NCI-H774 (cell line): ENCODE measurements around the gene MRNIP.
"Not testable (repeated sequence)": the region's sequence is repeated elsewhere in the genome, so short reads cannot be mapped to it uniquely, and the experiment has no call there.

Experiments
- DNase-seq: peaks from one replicate; lab custom pipeline; 2025; lab: John Stamatoyannopoulos, UW

Gene MRNIP

DNA sequence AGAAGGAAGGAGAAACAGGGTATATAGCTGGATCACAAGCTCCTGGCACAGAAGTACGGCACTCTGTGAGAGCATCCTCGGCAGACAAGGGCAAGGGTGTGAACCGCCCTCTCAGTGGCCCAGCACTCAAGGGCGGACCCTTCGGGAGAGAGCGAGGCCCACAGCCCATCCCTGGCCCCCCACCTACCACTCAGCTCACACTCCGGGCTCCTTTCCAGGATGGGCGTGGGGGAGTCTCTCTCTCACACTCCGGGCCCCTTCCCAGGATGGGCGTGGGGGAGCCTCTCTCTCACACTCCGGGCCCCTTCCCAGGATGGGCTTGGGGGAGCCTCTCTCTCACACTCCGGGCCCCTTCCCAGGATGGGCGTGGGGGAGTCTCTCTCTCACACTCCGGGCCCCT lies 12.9 kb upstream of the MRNIP start:
- DNase-seq: not testable (repeated sequence)

DNA sequence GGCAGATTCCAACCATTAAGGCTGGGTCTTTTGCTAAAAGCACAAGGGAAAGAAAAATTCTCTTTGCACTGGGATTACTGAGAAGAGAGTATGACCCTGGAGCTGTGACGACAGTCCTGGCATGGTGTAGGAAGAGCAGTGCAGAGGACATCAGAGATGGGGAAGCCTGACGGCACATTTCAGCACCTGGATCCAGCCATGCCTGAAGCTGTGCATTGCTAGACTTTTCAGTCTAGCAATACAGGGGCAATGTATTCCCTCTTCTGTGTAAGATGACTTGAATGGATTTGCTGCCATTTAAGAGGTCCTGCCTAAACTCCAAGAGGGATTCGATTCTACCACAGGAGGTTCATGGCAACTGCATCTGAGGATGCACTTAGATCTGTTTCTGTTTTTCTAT lies 12.3 kb upstream of the MRNIP start:
- no peak for DNase-seq

DNA sequence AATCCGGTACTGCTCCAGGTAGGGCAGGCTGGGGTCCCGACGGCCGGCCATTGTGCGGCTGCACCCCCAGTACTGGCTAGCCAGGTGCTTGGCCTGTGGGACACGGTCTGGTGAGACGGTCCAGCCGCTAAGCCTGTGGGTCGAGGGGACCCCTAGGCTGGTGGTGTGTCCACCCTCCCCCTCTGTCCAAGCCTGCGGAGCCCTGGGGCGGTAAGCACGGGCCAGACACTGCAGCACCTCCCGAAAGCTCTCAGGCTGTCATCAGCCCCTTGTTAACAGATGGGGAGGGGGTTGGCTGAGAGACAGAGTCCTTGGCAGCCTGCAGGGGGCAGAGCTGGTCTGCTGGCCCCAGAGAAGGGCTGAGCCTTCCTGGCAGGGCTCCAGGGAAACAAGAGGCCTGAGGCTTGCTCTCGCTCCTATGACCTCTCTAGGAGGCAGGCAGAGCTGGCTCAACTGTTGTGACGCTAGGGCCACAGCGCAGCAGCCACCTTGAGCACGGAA lies 11.8 kb upstream of the MRNIP start:
- no peak for DNase-seq

DNA sequence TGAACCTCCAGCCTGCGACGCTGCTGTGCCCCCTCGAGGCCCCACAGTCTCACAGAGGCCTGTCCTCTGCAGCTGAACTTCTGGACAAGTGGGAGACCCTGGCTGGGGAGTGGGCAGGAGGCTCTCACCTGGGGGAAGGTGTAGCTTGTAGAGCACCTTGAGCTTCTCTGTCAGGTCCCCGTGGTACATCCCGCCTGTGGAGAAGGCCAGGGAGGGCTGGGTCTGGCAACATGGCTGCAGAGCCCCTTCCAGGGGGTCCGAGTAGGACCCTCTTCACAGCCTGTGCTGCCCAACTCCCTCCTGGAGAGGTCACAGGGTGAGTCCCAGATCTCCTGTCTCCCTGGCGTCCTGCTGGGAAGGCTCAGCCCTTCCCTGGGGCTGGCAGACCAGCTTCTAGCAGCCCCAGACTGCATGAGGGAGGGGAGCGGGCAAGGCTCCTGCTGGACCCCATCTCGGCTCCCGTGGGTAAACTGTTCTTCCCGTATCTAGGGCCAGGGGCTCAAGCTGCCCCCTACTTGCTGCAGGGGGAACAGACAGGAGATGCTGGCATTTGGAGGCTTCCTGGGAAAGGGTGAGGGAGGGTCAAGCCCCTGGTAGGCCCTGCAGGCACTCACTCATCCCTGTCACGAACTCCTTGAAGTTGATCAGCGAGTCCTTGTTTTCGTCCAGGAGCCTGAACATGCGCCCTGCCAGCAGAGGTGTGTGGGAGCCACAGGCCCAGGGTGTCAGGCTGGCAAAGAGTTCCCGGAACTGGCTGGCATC lies 11.2 kb upstream of the MRNIP start:
- DNase-seq: no peak

DNA sequence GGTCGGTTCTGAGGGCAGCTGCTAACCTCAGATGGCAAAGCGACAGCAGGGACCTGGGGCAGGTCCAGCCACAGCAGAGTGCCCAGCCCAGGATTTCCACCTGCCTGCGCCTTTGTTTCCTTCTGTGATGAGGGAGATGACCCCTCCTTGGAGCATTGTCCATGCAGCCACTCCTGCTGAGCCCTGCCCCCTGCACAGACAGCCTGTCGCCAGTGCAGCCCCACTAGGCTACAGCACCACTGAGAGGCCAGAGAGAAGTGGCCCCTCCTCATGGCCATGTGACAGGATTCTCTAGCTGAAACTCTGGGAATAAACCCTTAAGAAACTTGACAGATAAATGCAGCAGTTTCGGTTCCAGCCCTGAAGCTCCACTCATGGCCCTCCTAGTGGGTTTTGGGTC lies 10.5 kb upstream of the MRNIP start:
- no peak for DNase-seq

DNA sequence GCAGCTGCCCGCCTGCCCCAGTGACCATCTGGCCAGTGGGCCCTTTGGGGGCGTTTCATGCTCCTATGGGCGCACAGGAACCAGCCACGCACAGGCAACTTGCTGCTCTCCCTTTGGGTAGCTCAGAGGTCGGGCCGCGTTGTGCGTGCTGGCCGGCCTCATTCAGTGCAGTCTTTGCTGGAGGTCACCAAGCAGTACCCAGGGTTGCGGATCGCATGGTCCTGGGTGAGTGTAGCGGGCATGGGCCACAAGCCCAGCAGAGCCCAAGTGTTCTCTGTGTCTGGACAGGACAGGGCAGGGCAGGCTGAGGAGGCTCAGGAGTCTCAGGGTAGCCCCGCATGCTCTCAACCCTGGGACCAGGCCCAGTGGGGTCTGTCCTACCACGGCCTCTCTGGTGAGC lies 9.9 kb upstream of the MRNIP start:
- no peak for DNase-seq

DNA sequence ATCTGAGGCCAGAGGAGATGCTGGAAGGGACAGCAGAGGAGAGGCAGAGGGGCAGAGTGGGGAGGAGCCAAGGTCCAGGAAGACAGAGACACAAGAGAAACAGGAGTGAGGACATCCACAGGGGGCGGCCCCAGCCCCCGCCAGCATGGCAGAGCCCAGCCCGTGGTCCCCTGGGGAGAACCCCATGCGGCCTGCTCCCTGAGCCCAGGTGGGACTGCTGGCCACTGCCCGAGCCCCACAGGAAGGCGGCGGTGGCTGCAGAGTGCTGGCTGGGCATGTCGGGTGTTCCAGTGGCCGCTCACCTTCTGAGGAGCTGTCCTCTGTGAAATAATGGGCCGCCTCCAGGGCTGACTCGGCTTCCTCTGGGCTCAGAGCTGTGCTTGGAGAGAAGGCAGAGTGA lies 8.9 kb upstream of the MRNIP start:
- DNase-seq: no peak

DNA sequence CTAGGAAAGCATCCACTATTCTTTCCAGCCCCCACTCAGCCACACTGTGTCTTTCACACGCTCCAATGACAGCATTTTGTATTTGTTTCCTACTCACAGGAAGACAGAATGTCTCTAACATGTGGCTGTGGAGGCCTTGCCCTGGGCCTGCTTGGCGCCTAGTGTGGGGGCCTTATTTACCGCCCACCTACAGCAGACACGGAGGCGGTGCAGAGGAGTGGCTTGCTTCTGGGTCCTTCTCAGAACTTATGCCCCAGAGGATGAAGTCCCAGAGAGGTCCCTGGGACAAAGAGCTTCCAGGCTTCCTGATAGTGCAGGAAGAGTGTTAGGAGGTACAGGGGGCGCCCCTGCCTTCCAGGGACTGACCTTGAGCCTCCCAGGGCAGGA lies 8.5 kb upstream of the MRNIP start:
- no peak for DNase-seq

DNA sequence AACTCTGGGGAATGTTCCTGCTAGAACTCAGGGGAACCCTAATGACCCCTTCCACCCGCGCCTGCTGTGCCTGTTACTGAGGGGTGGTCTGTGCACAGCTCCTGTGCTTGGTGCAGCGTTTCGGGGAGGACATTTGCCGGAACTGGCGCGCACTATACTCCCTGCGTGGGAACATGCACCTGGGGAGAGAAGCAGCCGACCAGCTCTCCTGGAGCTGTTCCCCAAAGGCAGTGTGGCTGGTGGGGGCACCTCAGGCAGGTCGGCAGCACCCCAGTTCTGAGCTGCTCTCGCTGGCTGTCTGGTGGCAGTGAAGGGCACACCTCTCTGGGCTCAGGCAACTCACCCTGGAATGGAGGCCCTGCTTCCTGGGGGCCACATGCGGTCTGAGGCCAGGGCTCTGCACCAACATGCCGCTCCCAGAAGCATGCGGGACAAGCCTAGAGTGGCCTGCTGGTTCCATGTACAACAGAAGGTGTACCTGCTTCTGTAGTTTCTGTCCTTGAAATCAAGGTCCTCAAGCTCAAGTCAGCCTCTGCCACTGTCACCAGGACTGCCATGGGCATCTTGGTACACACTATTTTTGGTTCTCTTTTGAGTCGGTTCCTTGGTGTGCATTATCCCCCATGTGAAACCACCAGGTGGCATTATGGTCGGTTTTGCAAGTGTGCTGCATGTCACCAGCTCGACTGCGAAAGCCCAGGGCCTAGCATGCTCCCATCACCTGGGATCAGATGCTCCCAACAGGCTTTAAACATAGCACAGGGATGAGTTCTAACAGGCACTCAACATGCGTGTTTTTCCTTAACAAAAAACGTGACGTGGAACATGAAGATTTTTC lies 7.8 kb upstream of the MRNIP start:
- DNase-seq: no peak

DNA sequence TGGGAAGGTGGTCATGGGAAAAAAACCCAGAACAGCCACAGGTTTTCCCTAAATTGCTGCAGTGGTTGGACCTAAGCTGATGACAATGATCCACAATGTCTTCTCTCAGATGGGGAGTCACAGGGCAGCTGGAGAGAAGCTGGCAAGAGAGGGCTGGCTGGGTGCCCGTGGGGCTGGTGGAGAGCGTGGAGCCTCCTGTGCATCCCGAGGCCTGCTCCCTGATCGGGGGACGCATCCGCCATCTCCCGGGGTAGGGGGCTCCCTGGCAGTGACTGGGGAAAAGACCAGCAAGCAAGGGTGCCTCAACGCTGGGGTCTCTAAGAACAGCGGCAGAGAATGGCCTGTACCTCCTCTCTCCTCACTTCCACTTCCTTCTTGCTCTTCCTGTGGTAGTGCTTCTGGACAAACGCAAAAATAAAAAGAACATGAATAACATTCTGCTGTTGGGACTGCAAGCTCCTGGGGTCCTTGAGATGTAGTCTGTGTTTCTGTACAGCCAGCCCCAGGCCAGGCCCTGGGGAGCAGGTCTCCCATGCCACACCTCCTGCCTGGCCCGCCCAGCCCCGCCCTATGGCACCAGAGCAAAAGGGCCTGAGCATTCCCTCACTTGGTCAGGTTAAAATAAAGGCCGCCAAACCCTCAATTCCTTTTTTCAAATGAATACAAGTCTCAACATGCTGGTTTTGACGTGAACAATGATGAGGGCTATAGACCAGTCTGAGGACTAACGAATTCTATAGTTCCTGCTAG lies 7.0 kb upstream of the MRNIP start:
- DNase-seq: no peak

DNA sequence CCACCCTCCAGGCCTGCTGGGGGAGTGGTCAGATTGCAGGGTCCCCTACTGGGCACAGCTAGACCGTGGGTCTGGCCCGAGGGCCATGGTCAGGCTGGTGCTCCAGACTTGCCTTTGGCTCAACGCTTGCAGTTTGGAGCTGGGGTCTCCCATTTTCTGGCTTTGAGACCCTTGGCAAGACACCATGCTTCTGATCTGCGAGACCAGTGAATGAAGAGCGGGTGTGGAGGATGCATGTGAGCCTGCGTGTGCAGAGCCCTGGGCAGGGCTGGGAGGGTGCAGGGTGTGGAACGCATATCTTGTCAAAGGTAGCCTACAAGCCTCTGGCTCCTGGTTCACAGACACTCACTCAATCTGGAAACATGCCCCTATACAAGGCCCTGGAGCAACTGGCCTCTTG lies 6.1 kb upstream of the MRNIP start:
- no peak for DNase-seq

DNA sequence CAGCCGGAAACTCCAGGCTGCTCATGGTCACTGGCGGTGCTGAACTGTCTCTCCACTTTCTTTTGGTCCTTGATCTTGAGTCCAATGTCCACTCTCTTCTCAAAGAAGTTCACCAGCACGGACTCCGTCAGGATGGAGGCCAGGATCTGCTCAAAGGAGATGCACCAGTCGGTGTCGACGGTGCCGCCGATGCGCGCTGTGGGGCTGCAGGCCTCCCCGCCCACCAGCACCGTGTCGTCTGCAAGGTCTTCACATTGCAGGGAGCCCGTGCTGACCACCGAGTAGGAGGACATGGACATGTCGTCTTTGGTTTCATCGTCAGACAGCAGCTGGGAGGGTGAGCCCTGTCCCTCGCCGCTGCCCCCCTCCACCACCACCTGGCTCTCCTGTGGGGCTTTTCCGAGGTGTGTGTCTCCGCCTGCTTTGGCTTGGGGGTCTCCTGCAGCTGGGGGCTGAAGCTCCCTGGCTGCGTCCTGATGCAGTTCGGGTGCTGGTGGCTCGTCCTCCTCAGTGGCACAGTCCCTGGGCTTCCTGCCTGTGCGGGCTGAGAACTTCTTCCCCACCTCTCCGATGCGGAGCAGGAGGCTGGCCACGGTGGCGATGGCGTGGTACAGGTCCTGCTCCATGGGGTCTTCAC lies 5.0 kb upstream of the MRNIP start:
- no peak for DNase-seq

DNA sequence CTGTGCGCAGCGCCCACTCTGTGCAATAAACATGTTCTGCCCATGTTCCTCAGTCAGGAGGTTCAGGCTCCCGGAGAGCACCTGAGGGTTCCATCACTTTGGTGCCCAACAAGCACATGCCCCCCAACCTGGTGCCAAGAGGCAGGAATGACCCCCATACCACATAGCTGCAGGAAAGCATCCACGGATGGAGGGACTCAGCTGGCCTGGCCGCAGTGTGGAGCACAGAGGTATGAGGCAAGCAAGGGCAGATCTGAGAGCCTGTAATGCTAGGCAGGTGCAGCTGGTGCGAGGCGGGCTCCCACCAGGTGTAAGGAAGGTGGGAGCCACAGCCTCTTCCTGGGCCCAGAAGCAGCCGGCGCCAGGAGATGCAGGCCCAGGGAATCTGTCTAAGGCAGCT lies 4.3 kb upstream of the MRNIP start:
- no peak for DNase-seq

DNA sequence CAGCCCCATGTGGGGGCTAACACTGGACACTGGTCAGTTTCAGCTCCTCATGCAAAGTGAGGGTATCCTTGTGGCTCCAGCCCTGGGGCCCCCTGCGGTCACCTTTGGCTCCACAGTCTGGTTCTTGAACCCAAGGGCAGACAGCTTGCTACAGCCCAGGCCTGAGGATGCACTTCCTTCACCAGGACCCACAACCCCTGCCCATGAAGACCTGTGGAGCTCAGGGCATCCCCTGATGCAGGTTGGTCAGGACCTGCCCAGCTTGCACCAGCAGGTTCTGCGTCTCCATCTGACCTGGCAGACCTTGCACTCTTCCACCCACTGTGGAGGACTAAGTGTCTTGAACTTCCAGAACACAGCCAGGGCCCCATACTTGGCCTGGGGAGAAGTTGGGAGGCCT lies 3.7 kb upstream of the MRNIP start:
- no peak for DNase-seq

DNA sequence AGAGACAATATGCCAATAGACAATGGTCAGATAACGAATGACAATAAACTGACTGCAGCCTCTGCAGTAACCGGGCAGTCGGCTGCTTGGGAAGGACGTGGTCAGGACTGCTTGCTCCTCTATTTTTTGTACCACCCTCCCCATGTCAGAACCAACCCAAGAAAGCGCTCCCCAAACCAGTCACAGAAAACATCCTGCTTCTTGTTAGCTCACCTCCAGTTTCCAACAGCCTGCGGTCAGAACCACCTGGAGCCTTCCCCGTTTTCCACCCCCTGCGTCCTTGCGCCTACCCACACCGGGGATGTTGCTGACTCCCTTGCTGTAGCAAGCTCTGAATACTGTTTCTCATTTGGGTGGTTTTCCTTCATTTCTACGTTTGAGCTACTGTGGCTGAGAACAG lies 1.7 kb upstream of the MRNIP start:
- no peak for DNase-seq

DNA sequence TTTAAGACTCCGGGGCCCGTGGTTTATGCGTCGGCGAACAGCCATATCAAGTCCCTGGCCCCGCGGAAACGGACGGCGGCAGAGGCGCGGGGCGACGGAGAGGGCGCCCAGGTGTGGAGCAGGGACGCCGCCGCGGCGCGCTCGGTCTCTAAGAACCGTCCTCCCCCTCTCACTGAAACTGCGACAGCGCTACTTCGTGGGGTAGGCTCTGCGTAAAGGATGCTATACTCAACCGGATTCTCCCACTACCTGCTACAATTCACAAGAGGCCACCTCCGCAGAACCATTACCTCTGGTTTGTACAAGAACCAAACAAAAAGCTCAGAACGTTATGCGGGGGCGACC lies 404 bp downstream of the MRNIP start:
- DNase-seq: peak; percentile 27

DNA sequence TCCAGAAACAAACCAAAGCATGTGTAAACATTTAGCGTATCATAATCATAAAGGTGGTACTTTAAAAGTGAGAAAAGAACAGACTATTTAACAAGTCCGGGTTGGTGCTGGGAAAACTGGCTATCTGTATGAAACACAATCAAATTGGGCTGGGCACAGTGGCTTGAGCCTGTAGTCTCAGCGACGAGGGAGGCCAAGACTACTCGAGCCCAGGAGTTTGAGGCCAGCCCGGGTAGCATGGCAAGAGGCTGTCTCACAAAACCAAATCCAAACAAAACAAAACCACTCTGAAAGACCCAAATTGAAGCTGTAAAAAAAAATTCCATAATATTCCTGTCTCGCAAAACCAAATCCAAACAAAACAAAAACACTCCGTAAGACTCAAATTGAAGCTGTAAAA lies 4.3 kb downstream of the MRNIP start:
- DNase-seq: no peak

DNA sequence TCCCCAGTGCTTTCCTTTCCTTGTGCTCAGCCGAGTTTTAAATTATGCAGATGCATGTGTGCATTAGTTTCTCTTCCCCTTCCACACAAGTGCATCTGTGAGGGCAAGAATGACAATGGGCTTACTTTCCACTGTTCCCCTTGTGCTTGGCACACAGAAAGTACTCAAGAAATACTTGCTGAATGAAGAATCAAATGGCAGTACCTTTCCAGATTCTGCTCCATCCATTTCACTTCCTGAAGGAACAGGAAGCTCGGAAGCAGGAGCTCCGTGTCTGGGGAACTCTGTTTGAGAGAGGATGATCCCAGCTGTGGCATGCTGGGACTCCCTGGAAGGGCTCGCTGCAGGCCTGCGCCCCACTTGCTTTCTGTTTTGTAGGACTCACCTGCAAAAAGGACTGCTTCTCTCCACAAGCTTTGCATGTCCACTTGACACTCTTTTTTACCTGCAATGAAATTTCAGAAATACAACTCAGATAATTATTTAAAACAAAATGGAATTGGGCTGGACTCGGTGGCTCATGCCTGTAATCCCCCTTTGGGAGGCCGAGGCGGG lies 5.5 kb downstream of the MRNIP start:
- DNase-seq: no peak

DNA sequence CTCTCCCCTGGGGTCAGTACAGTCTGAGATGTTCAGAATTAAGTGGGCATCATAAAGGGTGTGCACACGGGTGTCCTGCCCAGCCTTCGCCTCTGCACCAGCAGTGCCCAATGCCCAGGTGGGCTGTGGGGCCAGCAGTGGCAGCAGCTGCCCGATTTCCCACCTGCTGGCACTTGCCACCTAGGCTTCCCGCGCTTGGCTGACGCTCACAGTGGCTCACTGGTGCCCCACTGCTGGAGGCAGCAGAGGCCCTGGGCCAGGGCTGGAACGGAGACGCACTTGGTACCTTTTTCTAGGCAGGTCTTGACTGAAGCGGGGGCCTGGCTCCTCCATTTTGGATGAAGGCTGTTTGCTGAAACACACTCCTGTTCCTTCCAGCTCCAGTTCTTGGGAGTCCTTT lies 17.0 kb downstream of the MRNIP start:
- DNase-seq: no peak

DNA sequence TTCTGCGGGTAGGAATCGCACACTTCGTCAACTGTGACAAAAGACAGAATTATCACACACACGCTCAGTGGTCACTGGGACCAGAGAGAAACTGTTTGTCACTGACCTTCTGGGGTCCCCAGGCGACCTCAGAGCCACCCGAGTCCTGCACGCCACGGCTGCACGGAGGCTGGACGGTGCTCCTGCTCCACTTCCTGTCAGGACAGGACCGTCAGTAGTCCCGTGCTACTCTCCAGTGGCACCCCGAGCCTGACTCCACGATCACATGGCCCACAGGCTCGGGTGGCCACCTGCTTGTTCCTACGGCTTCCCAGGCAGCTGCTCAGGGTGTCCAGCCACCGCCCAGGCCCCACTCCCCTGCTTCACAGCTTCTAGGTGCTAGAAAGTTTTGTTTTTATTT lies 17.9 kb downstream of the MRNIP start:
- DNase-seq: no peak

DNA sequence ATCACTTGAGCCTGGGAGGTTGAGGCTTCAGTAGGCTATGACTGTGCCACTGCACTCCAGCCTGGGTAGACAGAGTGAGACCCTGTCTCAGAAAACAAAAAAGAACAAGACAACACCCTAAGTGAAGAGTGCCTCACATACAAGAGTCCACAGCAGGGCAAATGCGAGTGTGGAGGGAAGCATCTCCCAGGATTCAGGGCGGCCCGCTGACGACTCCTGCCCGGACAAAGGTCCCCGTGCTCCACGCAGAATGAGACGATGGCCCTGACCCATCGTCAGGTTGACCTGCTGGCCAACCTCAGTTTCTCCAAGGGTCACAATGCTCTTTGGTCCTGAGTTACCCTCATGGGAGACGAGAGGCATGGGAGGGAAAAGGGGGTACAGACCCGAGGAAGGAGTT lies 18.3 kb downstream of the MRNIP start:
- DNase-seq: no peak
